Neural cell (in vitro differentiated cells): Measurements from ENCODE around the gene SLC49A4. TPM values are rescaled to one million over a fixed set of nuclear protein-coding genes. Genes with fewer than 3 reads are reported as not detected.

Experiments used
- H2AFZ ChIP-seq: fragments of 200-600, 300-800 bp; sonication (generic), shearing (Covaris generic); 2 replicates; pipeline ENCODE4 v1.6.0; 2014; ENCODE audit warnings: low read depth, mild to moderate bottlenecking, antibody characterized with exemption, low read length, moderate library complexity
- H3F3A ChIP-seq: fragments of 200-600 bp; shearing (Covaris generic); 2 replicates; pipeline ENCODE4 v1.6.1; 2016; ENCODE audit warnings: mild to moderate bottlenecking, moderate library complexity, mixed read lengths, antibody characterized with exemption, low read length; ENCODE audit not compliant: insufficient read depth, poor library complexity, severe bottlenecking
- H3K27ac ChIP-seq: fragments of 200-600, 300-800 bp; sonication (generic), shearing (Covaris generic); 2 replicates; pipeline ENCODE4 v1.5.1; 2014; ENCODE audit warnings: mild to moderate bottlenecking, low read length, moderate library complexity
- H3K27me3 ChIP-seq: fragments of 300-800, 200-600 bp; sonication (generic), shearing (Covaris generic); 2 replicates; pipeline ENCODE4 v1.6.0; 2014; ENCODE audit warnings: mild to moderate bottlenecking, low read depth, low read length, moderate library complexity; ENCODE audit not compliant: insufficient read depth
- H3K36me3 ChIP-seq: fragments of 300-800, 200-600 bp; sonication (generic), shearing (Covaris generic); 2 replicates; pipeline ENCODE4 v1.5.1; 2014; ENCODE audit warnings: mild to moderate bottlenecking, antibody characterized with exemption, low read length, moderate library complexity; ENCODE audit not compliant: insufficient read depth
- H3K4me2 ChIP-seq: fragments of 300-800, 200-600 bp; sonication (generic), shearing (Covaris generic); 2 replicates; pipeline ENCODE4 v1.6.0; 2014; ENCODE audit warnings: mild to moderate bottlenecking, low read length
- H3K4me3 ChIP-seq: fragments of 300-800, 200-600 bp; sonication (generic), shearing (Covaris generic); 2 replicates; pipeline ENCODE4 v1.5.1; 2014; ENCODE audit warnings: mild to moderate bottlenecking, low read length, moderate library complexity
- H3K79me2 ChIP-seq: fragments of 200-600 bp; shearing (Covaris generic); replicated peaks from 2 replicates; pipeline ENCODE4 v1.6.0; 2014; ENCODE audit warnings: mild to moderate bottlenecking, low read length, moderate library complexity; ENCODE audit not compliant: insufficient read depth
- H3K9ac ChIP-seq: fragments of 300-800, 200-600 bp; sonication (generic), shearing (Covaris generic); 2 replicates; pipeline ENCODE4 v1.6.1; 2016; ENCODE audit warnings: mild to moderate bottlenecking, low read length, mixed read lengths
- H3K9me2 ChIP-seq: fragments of 200-600 bp; shearing (Covaris generic); 2 replicates; pipeline ENCODE4 v1.6.1; 2016; ENCODE audit warnings: mild to moderate bottlenecking, low read length, mixed read lengths; ENCODE audit not compliant: insufficient read depth
- H3K9me3 ChIP-seq: fragments of 200-600, 300-800 bp; sonication (generic), shearing (Covaris generic); 2 replicates; pipeline ENCODE4 v1.6.1; 2016; ENCODE audit warnings: mild to moderate bottlenecking, mixed run types, low read length, moderate library complexity, mixed read lengths
- H4K20me1 ChIP-seq: fragments of 200-600 bp; shearing (Covaris generic); 2 replicates; pipeline ENCODE4 v1.6.1; 2016; ENCODE audit warnings: mild to moderate bottlenecking, mixed run types; ENCODE audit not compliant: insufficient read depth
- CTCF ChIP-seq: fragments of 450-650 bp; IDR thresholded peaks from 2 replicates; pipeline ENCODE4 v1.5.1; 2014; ENCODE audit warnings: antibody characterized with exemption, mild to moderate bottlenecking, moderate library complexity; ENCODE audit not compliant: poor library complexity, severe bottlenecking
- EP300 ChIP-seq: fragments of 450-650 bp; conservative IDR thresholded peaks from 2 replicates; pipeline ENCODE4 v1.6.1; 2014; ENCODE audit warnings: antibody characterized with exemption, mild to moderate bottlenecking, moderate library complexity; ENCODE audit not compliant: poor library complexity, severe bottlenecking
- EZH2 ChIP-seq: fragments of 200-600, 300-800 bp; shearing (Covaris generic), sonication (generic); IDR thresholded peaks from 2 replicates; pipeline ENCODE4 v1.6.1; 2014; ENCODE audit warnings: antibody characterized with exemption, low read length, borderline replicate concordance, mild to moderate bottlenecking; ENCODE audit not compliant: insufficient read depth, poor library complexity, severe bottlenecking
- MXI1 ChIP-seq: fragments of 450-650 bp; conservative IDR thresholded peaks from 2 replicates; pipeline ENCODE4 v1.6.1; 2014; ENCODE audit warnings: antibody characterized with exemption, mild to moderate bottlenecking; ENCODE audit not compliant: poor library complexity, severe bottlenecking
- POLR2AphosphoS5 ChIP-seq: IDR thresholded peaks from 2 replicates; pipeline ENCODE4 v1.6.1; 2012
- RAD21 ChIP-seq: fragments of 450-650 bp; conservative IDR thresholded peaks from 2 replicates; pipeline ENCODE4 v1.6.1; 2014; ENCODE audit warnings: antibody characterized with exemption, mild to moderate bottlenecking, moderate library complexity
- REST ChIP-seq: IDR thresholded peaks from 2 replicates; pipeline ENCODE4 v1.6.1; 2012; ENCODE audit warnings: borderline replicate concordance
- SMC3 ChIP-seq: fragments of 450-650 bp; conservative IDR thresholded peaks from 2 replicates; pipeline ENCODE4 v1.6.1; 2014; ENCODE audit warnings: antibody characterized with exemption, mild to moderate bottlenecking, moderate library complexity; ENCODE audit not compliant: poor library complexity
- TAF1 ChIP-seq: IDR thresholded peaks from 2 replicates; pipeline ENCODE4 v1.6.1; 2012; ENCODE audit warnings: low read depth
- polyA plus RNA-seq: library from polyadenylated mRNA; depleted of rRNA; stranded (reverse); fragments of >200 nt; gene quantifications from 2 replicates; pipeline ENCODE4 v1.2.3, GENCODE V29; 2014

SLC49A4 gene
- polyA plus RNA-seq, 1 donor from 2014 or later, result 16.2 TPM

- peak overlapping the region; percentile 77 for H3K4me3 ChIP-seq
- no peaks in the 10 kb centered on the region for H3K9me3 ChIP-seq
- H2AFZ ChIP-seq, result no peak overlapping the region
- H3K27me3 ChIP-seq, result no peaks in the 10 kb centered on the region
- peak overlapping the region; percentile 79 for H3K9ac ChIP-seq
- TF ChIP-seq SMC3 (no peak), TAF1 (no peak), EP300 (no peak), POLR2AphosphoS5 (no peak), REST (no peak), RAD21 (no peak), CTCF (no peak), EZH2 (no peak), MXI1 (no peak)
- H3K27ac ChIP-seq, result peak overlapping the region; percentile 37
- H3F3A ChIP-seq, result no peaks in the 10 kb centered on the region
- no peaks in the 10 kb centered on the region for H3K36me3 ChIP-seq
- peaks cover 15% of the 10 kb centered on the region for H3K79me2 ChIP-seq
- peak overlapping the region; percentile 95 for H3K4me2 ChIP-seq
- no peaks in the 10 kb centered on the region for H4K20me1 ChIP-seq
- no peaks in the 10 kb centered on the region for H3K9me2 ChIP-seq
These were observed 438 bp upstream of the SLC49A4 start for GRCh38 chr3:122794483-122794778.

GRCh38 chr3:122795674-122796195 lies 866 bp downstream of the SLC49A4 start:
- Histone ChIP-seq H3K9ac (peak overlapping the region; percentile 79), H3K27ac (peak overlapping the region; percentile 43), H3K9me3 (no peaks in the 10 kb centered on the region), H2AFZ (peak overlapping the region; percentile 24), H3K9me2 (no peaks in the 10 kb centered on the region), H3K36me3 (no peaks in the 10 kb centered on the region), H3K4me3 (peak overlapping the region; percentile 77), H3K27me3 (no peaks in the 10 kb centered on the region), H3K4me2 (peak overlapping the region; percentile 82), H4K20me1 (no peaks in the 10 kb centered on the region), H3F3A (no peaks in the 10 kb centered on the region), H3K79me2 (peaks cover 15% of the 10 kb centered on the region)
- no peak for TF ChIP-seq REST
- no peak for TF ChIP-seq CTCF
- TF ChIP-seq SMC3, result no peak
- TF ChIP-seq RAD21, result no peak
- no peak for TF ChIP-seq EZH2
- TF ChIP-seq POLR2AphosphoS5, result no peak
- no peak for TF ChIP-seq TAF1
- TF ChIP-seq MXI1, result peak; percentile 4
